Adrenal gland (tissue), 12 donors: Measurements from ENCODE around the gene RPSA. TPM values are rescaled to one million over a fixed set of nuclear protein-coding genes. Genes with fewer than 3 reads are reported as not detected.
A peak's percentile ranks its signal among the peaks of the same experiment; 100 is the strongest.

ENCODE experiments used
- DNase-seq, 7 donors: peaks; one replicate each; pipeline ENCODE4 v3.0.0-alpha.2; 2019 to 2020
- H3K27ac ChIP-seq, 5 donors: fragments of 200-600 bp; sonication (generic) in 4 of 5; 1 replicate in 3 of 5; 2 replicates in 2 of 5; pipeline versions ENCODE4 v1.5.1 to v1.8.0; 2016 to 2020; ENCODE audit warnings: mild to moderate bottlenecking in 1 of 5
- H3K27me3 ChIP-seq: fragments of 200-600 bp; 2 replicates; pipeline ENCODE4 v1.8.0; 2021
- H3K36me3 ChIP-seq, 2 donors: fragments of 200-600 bp; replicated peaks in 1 of 2; 1 replicate in 1 of 2; 2 replicates in 1 of 2; pipeline versions ENCODE4 v1.5.1 to v1.8.0; 2018 to 2022
- H3K4me1 ChIP-seq, 2 donors: fragments of 200-600 bp; replicated peaks in 1 of 2; 1 replicate in 1 of 2; 2 replicates in 1 of 2; pipeline versions ENCODE4 v1.5.1 to v1.8.0; 2018 to 2021
- H3K4me3 ChIP-seq, 4 donors: fragments of 200-600 bp; sonication (generic) in 3 of 4; one replicate each; pipeline ENCODE4 v1.5.1; 2016 to 2018
- H3K9me3 ChIP-seq, 3 donors: fragments of 200-600 bp; sonication (generic) in 1 of 3; replicated peaks in 1 of 3; 1 replicate in 2 of 3; 2 replicates in 1 of 3; pipeline versions ENCODE4 v1.5.1 to v1.8.0; 2016 to 2021
- POLR2A ChIP-seq, 2 donors: fragments of 450-650 bp; IDR thresholded peaks; one replicate each; pipeline ENCODE4 v1.6.1; 2017; ENCODE audit warnings: antibody characterized with exemption in 2 of 2, mild to moderate bottlenecking in 2 of 2, moderate library complexity in 1 of 2
- WGBS, 4 donors: extraction: QIAGEN DNeasy Blood & Tissue Kit in 2 of 4; methylation state at CpG; one replicate each; pipeline versions ENCODE4 v1.1.5 to v1.1.7; 2013 to 2017; 5-methylcytosine and 5-hydroxymethylcytosine counted together
- intact Hi-C, 2 donors: fragments of 100-400 bp; cut with DNase I; formaldehyde crosslinking; loops; one replicate each; pipeline versions ENCODE4 v1.14.1 to v1.15.0; 2022 to 2023
- polyA plus RNA-seq, 3 donors: library from polyadenylated mRNA; stranded (reverse); fragments of 200-250 nt in 2 of 3; fragments of 350-450 nt in 1 of 3; fragmentation: Illumina TruSeq in 1 of 3; extraction: RNeasy Lipid Tissue Mini Kit (QIAGEN cat#74804) in 1 of 3; gene quantifications; one replicate each; pipeline ENCODE4 v1.2.3, GENCODE V29; 2013 to 2014
- total RNA-seq, 9 donors: library from RNA; depleted of rRNA in 4 of 9; stranded (reverse); fragments of >200 nt in 4 of 9; fragments of 120-200 nt in 1 of 9; fragmentation: NEBNext Ultra II Directional in 1 of 9; extraction: Animal tissue kit (Norgen Biotek cat#: 25700) in 1 of 9; gene quantifications; one replicate each; pipeline versions ENCODE4 v1.1.0 to v1.2.4, GENCODE V29; 2013 to 2023
- TF ChIP-seq, protein P1 (sequence below), 6 experiments: fragments of 450-650 bp in 4 of 6; fragments of 200-600 bp in 2 of 6; sonication (generic) in 1 of 6; IDR thresholded peaks; 1 replicate in 5 of 6; 2 replicates in 1 of 6; pipeline versions ENCODE4 v1.5.1 to v1.8.0; 2016 to 2021; ENCODE audit warnings: antibody characterized with exemption in 6 of 6, mild to moderate bottlenecking in 2 of 6, moderate library complexity in 1 of 6
- donor health status: healthy with polysubstance abuse.
- donor health status: Bipolar disorder and iron deficiency.
- donor health status: DM: yes; HTN: yes; CAD: no.
- donor health status: DM: no; HTN: no; CAD: no.
- donor health status: DM: no; HTN: no; CAD: no.
- donor health status: DM: yes; HTN: yes; CAD: no.

The RPSA gene
- total and polyA plus RNA-seq, 12 donors: 525 to 1,751 (median 852) TPM

DNA sequence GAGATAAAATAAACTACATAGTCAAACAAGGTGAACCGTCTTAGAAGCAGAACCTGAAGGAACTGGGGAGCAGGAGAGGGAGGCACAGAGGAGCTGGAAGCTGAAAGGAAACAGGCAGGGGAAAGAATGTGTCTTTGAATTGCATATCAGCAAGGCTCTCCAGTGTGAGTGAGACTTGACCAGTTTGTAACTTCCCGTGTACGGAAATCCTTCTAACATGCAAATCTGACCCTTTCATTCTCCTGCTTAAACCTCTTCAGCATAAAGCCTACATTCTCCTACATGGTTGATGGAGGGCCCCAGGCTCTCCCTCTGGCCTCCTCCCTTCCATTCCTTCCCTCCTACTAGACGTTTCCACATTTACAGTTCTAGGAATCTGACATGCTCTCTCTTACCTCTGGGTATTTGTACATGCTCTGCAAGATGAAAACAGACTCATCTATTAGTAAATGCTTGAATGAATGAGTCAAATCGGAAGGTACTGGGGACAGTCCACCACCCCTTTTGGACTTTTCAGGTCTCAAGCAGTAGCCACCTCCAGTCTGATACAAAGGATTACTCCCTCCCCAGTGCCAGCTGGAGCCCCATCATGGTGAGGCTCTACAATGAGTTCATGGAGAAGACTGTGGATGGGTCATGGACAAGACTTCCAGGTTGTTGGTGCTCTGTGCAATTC is 29.4 kb upstream of the RPSA start:
- no peak overlapping the region for H3K27ac ChIP-seq
- no peaks in the 10 kb centered on the region for H3K4me1 ChIP-seq
- no peak overlapping the region for H3K4me3 ChIP-seq
- TF ChIP-seq POLR2A (IDR thresholded peaks at IDR 0.05): no peak
- TF ChIP-seq, protein P1, sequence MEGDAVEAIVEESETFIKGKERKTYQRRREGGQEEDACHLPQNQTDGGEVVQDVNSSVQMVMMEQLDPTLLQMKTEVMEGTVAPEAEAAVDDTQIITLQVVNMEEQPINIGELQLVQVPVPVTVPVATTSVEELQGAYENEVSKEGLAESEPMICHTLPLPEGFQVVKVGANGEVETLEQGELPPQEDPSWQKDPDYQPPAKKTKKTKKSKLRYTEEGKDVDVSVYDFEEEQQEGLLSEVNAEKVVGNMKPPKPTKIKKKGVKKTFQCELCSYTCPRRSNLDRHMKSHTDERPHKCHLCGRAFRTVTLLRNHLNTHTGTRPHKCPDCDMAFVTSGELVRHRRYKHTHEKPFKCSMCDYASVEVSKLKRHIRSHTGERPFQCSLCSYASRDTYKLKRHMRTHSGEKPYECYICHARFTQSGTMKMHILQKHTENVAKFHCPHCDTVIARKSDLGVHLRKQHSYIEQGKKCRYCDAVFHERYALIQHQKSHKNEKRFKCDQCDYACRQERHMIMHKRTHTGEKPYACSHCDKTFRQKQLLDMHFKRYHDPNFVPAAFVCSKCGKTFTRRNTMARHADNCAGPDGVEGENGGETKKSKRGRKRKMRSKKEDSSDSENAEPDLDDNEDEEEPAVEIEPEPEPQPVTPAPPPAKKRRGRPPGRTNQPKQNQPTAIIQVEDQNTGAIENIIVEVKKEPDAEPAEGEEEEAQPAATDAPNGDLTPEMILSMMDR (IDR thresholded peaks at IDR 0.05): no peak
- 62 to 74% (median 69%) methylated on average over 5 of the region's 5 CpGs for WGBS, 4 donors
- H3K9me3 ChIP-seq: no peaks in the 10 kb centered on the region
- H3K27me3 ChIP-seq: no peaks in the 10 kb centered on the region
- intact Hi-C loops: loop anchor here in 1 of 2 donors (10.0 kb wide), 1 partner anchor 192 kb away; no protein-coding TSS in a partner anchor
- no peak for DNase-seq
- no peaks in the 10 kb centered on the region for H3K36me3 ChIP-seq

DNA sequence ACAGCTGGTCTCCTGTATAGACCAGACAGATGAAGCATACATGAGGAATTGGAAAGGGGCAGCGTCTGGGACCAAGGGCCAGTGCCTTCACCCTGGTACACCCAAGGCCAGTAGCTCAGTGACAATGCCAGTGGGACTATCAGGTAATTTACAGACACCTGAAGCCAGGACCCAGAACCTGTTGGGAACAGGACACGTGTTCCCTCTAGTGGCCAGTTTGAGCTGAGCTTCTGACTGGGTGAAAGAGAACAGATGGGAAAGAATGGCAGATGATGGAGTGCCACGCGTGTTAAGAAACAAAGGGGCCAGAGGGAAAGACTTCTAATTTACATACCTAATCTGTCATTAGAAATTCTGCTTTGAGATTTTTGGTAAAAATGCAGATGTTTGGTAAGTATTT is 28.4 kb upstream of the RPSA start:
- Histone ChIP-seq H3K27me3 (no peaks in the 10 kb centered on the region), H3K9me3 (no peaks in the 10 kb centered on the region), H3K36me3 (no peaks in the 10 kb centered on the region), H3K27ac (no peak overlapping the region), H3K4me3 (no peak overlapping the region), H3K4me1 (peaks cover 0 to 6% of the 10 kb centered on the region in 2 donors)
- peak; percentile 33 to 80 (median 51) for DNase-seq
- intact Hi-C loops: loop anchor here in 1 of 2 donors (10.0 kb wide), 1 partner anchor 193 kb away; no protein-coding TSS in a partner anchor
- WGBS, 4 donors: 21 to 30% (median 26%) methylated on average over 4 of the region's 4 CpGs
- no peak for TF ChIP-seq POLR2A (IDR thresholded peaks at IDR 0.05)
- TF ChIP-seq, protein P1 (IDR thresholded peaks at IDR 0.05): peak; percentile 46 to 71 (median 59)

DNA sequence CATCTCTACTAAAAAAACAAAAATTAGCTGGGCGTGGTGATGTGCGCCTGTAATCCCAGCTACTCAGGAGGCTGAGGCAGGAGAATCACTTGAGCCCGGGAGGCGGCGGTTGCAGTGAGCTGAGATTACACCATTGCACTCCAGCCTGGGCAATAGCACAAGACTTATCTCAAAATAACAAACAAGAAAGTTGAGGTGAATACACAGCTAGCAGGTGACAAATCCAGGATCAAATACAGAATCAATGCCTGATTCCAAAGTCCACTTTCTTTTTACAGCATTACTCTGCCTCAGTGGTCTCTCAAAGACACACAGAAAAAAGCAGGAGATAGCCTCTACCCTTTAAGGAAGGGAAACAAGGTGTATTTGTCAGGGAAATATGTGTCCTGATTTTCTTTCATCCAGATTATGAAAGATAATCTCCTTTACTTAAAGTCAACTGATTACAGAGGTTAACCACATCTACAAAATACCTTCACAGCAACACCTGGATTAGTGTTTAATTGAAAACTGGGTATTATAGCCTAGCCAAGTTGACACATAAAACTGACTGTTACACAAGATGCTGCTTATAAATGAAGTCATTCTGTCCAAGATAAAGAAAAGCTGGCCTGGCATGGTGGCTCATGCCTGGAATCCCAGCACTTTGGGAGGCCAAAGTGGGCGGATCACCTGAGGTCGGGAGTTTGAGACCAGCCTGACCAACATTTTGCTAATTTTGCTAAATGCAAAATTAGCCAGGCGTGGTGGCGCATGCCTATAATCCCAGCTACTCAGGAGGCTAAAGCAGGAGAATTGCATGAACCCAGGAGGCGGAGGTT is 27.4 kb upstream of the RPSA start:
- Histone ChIP-seq H3K4me3 (no peak overlapping the region), H3K9me3 (no peaks in the 10 kb centered on the region), H3K36me3 (no peaks in the 10 kb centered on the region), H3K27ac (no peak overlapping the region), H3K4me1 (peaks cover 0 to 6% of the 10 kb centered on the region in 2 donors), H3K27me3 (no peaks in the 10 kb centered on the region)
- 86 to 95% (median 93%) methylated on average over 9 to 10 of the region's 10 CpGs for WGBS, 4 donors
- no peak for DNase-seq
- no peak for TF ChIP-seq POLR2A (IDR thresholded peaks at IDR 0.05)
- TF ChIP-seq, protein P1 (IDR thresholded peaks at IDR 0.05): no peak
- intact Hi-C loops: loop anchor here in 1 of 2 donors (10.0 kb wide), 1 partner anchor 194 kb away; no protein-coding TSS in a partner anchor

DNA sequence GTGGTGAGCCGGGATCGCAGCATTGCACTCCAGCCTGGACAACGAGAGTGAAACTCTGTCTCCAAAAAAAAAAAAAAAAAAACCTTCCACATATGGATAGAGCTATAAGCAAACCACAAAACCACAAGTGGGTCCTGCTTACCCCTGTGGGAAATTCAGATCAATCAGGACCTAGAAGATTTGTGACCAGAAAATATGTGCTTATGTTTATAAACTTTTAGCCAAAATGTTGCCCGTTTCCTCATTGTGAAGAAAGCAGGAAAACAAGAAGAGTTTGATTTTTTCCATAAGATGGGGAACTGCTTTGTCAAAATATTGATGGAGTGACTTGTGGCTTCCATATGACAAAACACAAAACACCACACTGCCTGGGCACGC is 26.8 kb upstream of the RPSA start:
- WGBS, 4 donors: 85 to 94% (median 87%) methylated on average over 5 of the region's 5 CpGs
- Histone ChIP-seq H3K36me3 (no peaks in the 10 kb centered on the region), H3K4me3 (no peak overlapping the region), H3K27me3 (no peaks in the 10 kb centered on the region), H3K9me3 (no peaks in the 10 kb centered on the region), H3K27ac (no peak overlapping the region), H3K4me1 (peaks cover 5 to 10% of the 10 kb centered on the region in 2 donors)
- intact Hi-C loops: loop anchor here (10.0 kb wide), 2 partner anchors 195 to 275 kb away; partner anchors contain the start of genes GORASP1 (in 1 of the 2) and TTC21A (in 1 of the 2)
- TF ChIP-seq POLR2A (IDR thresholded peaks at IDR 0.05): no peak
- TF ChIP-seq, protein P1 (IDR thresholded peaks at IDR 0.05): no peak
- DNase-seq: no peak
